ENCODE data around the gene RAB15. TPM values are rescaled to one million over a fixed set of nuclear protein-coding genes. Genes with fewer than 3 reads are reported as not detected.

Gene RAB15
- total and polyA plus RNA-seq, 12 donors = 0.95 to 8.9 (median 3.7) TPM

- DNase-seq = no peak
- no peaks in the 10 kb centered on the region for H3K36me3 ChIP-seq (replicated peaks in 1 of 2)
- H3K27me3 ChIP-seq = no peaks in the 10 kb centered on the region
- H3K9me3 ChIP-seq (replicated peaks in 1 of 3) = no peaks in the 10 kb centered on the region
- no peak overlapping the region for H3K27ac ChIP-seq
- no peak overlapping the region for H3K4me3 ChIP-seq
- WGBS, 4 donors = 80 to 95% (median 90%) methylated on average over 6 of the region's 6 CpGs
- intact Hi-C loops (cut with DNase I) = no loop called here
- TF ChIP-seq CTCF (IDR thresholded peaks at IDR 0.05) = no peak
- TF ChIP-seq POLR2A (IDR thresholded peaks at IDR 0.05) = no peak
- peaks cover 5 to 8% of the 10 kb centered on the region in 2 donors for H3K4me1 ChIP-seq (replicated peaks in 1 of 2)
Measured at GRCh38 chr14:64968651-64969050, 3.5 kb downstream of the RAB15 start.

- Histone ChIP-seq H3K9me3 (replicated peaks in 1 of 3) (no peaks in the 10 kb centered on the region), H3K4me1 (replicated peaks in 1 of 2) (peaks cover 5 to 8% of the 10 kb centered on the region in 2 donors), H3K4me3 (no peak overlapping the region), H3K36me3 (replicated peaks in 1 of 2) (no peaks in the 10 kb centered on the region), H3K27me3 (no peaks in the 10 kb centered on the region), H3K27ac (no peak overlapping the region)
- intact Hi-C loops (cut with DNase I) = no loop called here
- no peak for TF ChIP-seq CTCF (IDR thresholded peaks at IDR 0.05)
- no peak for TF ChIP-seq POLR2A (IDR thresholded peaks at IDR 0.05)
- no peak for DNase-seq
- 91 to 96% (median 95%) methylated on average over 7 of the region's 7 CpGs for WGBS, 4 donors
Measured at GRCh38 chr14:64968167-64968566, 4.0 kb downstream of the RAB15 start.

GRCh38 chr14:64966976-64967375 lies 5.2 kb downstream of the RAB15 start:
- Histone ChIP-seq H3K36me3 (replicated peaks in 1 of 2) (no peaks in the 10 kb centered on the region), H3K9me3 (replicated peaks in 1 of 3) (no peaks in the 10 kb centered on the region), H3K4me3 (no peak overlapping the region), H3K27me3 (no peaks in the 10 kb centered on the region), H3K27ac (no peak overlapping the region), H3K4me1 (replicated peaks in 1 of 2) (peaks cover 5 to 8% of the 10 kb centered on the region in 2 donors)
- no peak for DNase-seq
- intact Hi-C loops (cut with DNase I) = no loop called here
- WGBS, 4 donors = 78 to 100% (median 95%) methylated on average over 2 of the region's 2 CpGs
- no peak for TF ChIP-seq POLR2A (IDR thresholded peaks at IDR 0.05)
- TF ChIP-seq CTCF (IDR thresholded peaks at IDR 0.05) = no peak

- Histone ChIP-seq H3K9me3 (replicated peaks in 1 of 3) (no peaks in the 10 kb centered on the region), H3K27me3 (no peaks in the 10 kb centered on the region), H3K27ac (no peak overlapping the region), H3K4me1 (replicated peaks in 1 of 2) (no peaks in the 10 kb centered on the region), H3K4me3 (no peak overlapping the region), H3K36me3 (replicated peaks in 1 of 2) (no peaks in the 10 kb centered on the region)
- intact Hi-C loops (cut with DNase I) = no loop called here
- no peak for DNase-seq
- 85 to 92% (median 87%) methylated on average over 14 to 15 of the region's 15 CpGs for WGBS, 4 donors
- TF ChIP-seq POLR2A (IDR thresholded peaks at IDR 0.05) = no peak
- no peak for TF ChIP-seq CTCF (IDR thresholded peaks at IDR 0.05)
Measured at GRCh38 chr14:64965356-64966000, 6.7 kb downstream of the RAB15 start.
